CD14-positive monocyte (primary cell): ENCODE results near the gene DRC7. TPM values are rescaled to one million over a fixed set of nuclear protein-coding genes. Genes with fewer than 3 reads are reported as not detected.

Experiments
- DNase-seq, 3 donors: peaks; one replicate each; pipeline ENCODE4 v3.0.0-alpha.2; 2011 to 2022
- H2AFZ ChIP-seq: 2 replicates; pipeline ENCODE4 v1.6.0; 2012; ENCODE audit warnings: mild to moderate bottlenecking, low read depth, low read length, inconsistent platforms; ENCODE audit not compliant: insufficient read depth, poor library complexity, severe bottlenecking
- H3K27ac ChIP-seq, 2 donors: 1 replicate in 1 of 2; 2 replicates in 1 of 2; pipeline ENCODE4 v1.5.1; 2012 to 2013; ENCODE audit warnings: low read length in 2 of 2, control low read depth in 1 of 2, inconsistent platforms in 1 of 2, low read depth in 1 of 2, mild to moderate bottlenecking in 1 of 2
- H3K27me3 ChIP-seq, 2 donors: one replicate each; pipeline versions ENCODE4 v1.6.0 to v1.6.1; 2011 to 2013; ENCODE audit warnings: low read length in 2 of 2; ENCODE audit not compliant: control insufficient read depth in 2 of 2, insufficient read depth in 2 of 2
- H3K36me3 ChIP-seq, 2 donors: replicated peaks in 1 of 2; 1 replicate in 1 of 2; 2 replicates in 1 of 2; pipeline versions ENCODE4 v1.5.1 to v1.6.1; 2012 to 2013; ENCODE audit warnings: low read length in 2 of 2, control low read depth in 1 of 2, inconsistent platforms in 1 of 2, mild to moderate bottlenecking in 1 of 2; ENCODE audit not compliant: insufficient read depth in 2 of 2, control insufficient read depth in 1 of 2
- H3K4me1 ChIP-seq, 2 donors: 1 replicate in 1 of 2; 2 replicates in 1 of 2; pipeline versions ENCODE4 v1.5.1 to v1.6.1; 2012 to 2013; ENCODE audit warnings: low read length in 2 of 2, control low read depth in 1 of 2, inconsistent platforms in 1 of 2, mild to moderate bottlenecking in 1 of 2, moderate library complexity in 1 of 2; ENCODE audit not compliant: insufficient read depth in 2 of 2, control insufficient read depth in 1 of 2
- H3K4me2 ChIP-seq: replicated peaks from 2 replicates; pipeline ENCODE3; 2012; ENCODE audit warnings: low read length, moderate library complexity, mild to moderate bottlenecking; ENCODE audit not compliant: poor library complexity, severe bottlenecking; ENCODE audit errors: extremely low read depth
- H3K4me3 ChIP-seq, 3 experiments: fragments of 200-600 bp in 1 of 3; sonication (generic) in 1 of 3; replicated peaks in 1 of 3; 1 replicate in 2 of 3; 2 replicates in 1 of 3; pipeline ENCODE4 v1.5.1; 2011 to 2013; ENCODE audit warnings: low read length in 3 of 3, mild to moderate bottlenecking in 3 of 3, control low read depth in 2 of 3, low read depth in 2 of 3, inconsistent platforms in 1 of 3, moderate library complexity in 1 of 3
- H3K79me2 ChIP-seq: 2 replicates; pipeline ENCODE4 v1.6.0; 2012; ENCODE audit warnings: mild to moderate bottlenecking, control low read depth, inconsistent platforms, low read length, moderate library complexity; ENCODE audit not compliant: insufficient read depth
- H3K9ac ChIP-seq: 2 replicates; pipeline ENCODE4 v1.6.0; 2017; ENCODE audit warnings: low read length, mild to moderate bottlenecking; ENCODE audit not compliant: insufficient read depth, poor library complexity, severe bottlenecking
- H3K9me3 ChIP-seq, 2 donors: replicated peaks in 1 of 2; 1 replicate in 1 of 2; 2 replicates in 1 of 2; pipeline versions ENCODE4 v1.5.1 to v1.6.1; 2012 to 2013; ENCODE audit warnings: low read length in 2 of 2, control low read depth in 1 of 2; ENCODE audit not compliant: control insufficient read depth in 1 of 2, insufficient read depth in 1 of 2
- H4K20me1 ChIP-seq: 2 replicates; pipeline ENCODE4 v1.6.0; 2012; ENCODE audit warnings: mild to moderate bottlenecking, low read length, control low read depth, moderate library complexity; ENCODE audit not compliant: insufficient read depth
- H3K27ac Mint-ChIP-seq, 7 donors: one replicate each; pipeline ENCODE4 v1.8.0; 2020; ENCODE audit warnings: mild to moderate bottlenecking in 7 of 7, mixed read lengths in 7 of 7, moderate library complexity in 6 of 7, inconsistent platforms in 2 of 7
- H3K27me3 Mint-ChIP-seq, 3 donors: one replicate each; pipeline ENCODE4 v1.8.0; 2021 to 2022; ENCODE audit warnings: low read depth in 3 of 3, mild to moderate bottlenecking in 3 of 3, mixed read lengths in 3 of 3, moderate library complexity in 3 of 3, inconsistent platforms in 1 of 3
- H3K36me3 Mint-ChIP-seq, 2 donors: one replicate each; pipeline ENCODE4 v1.8.0; 2020; ENCODE audit warnings: mixed read lengths in 2 of 2, inconsistent platforms in 1 of 2, mild to moderate bottlenecking in 1 of 2
- H3K4me1 Mint-ChIP-seq: one replicate; pipeline ENCODE4 v1.8.0; 2020; ENCODE audit warnings: mild to moderate bottlenecking, mixed read lengths
- H3K4me3 Mint-ChIP-seq, 2 donors: one replicate each; pipeline ENCODE4 v1.8.0; 2020; ENCODE audit warnings: mild to moderate bottlenecking in 2 of 2, mixed read lengths in 2 of 2, moderate library complexity in 1 of 2
- H3K9me3 Mint-ChIP-seq, 7 donors: one replicate each; pipeline ENCODE4 v1.8.0; 2020 to 2022; ENCODE audit warnings: mixed read lengths in 7 of 7, mild to moderate bottlenecking in 6 of 7, moderate library complexity in 6 of 7, inconsistent platforms in 2 of 7
- CTCF ChIP-seq: fragments of 200-600 bp; IDR thresholded peaks from one replicate; pipeline ENCODE4 v1.8.0; 2022; ENCODE audit warnings: antibody characterized with exemption, mild to moderate bottlenecking
- WGBS: methylation state at CpG from one replicate; pipeline ENCODE4 v1.1.5; 2013; ENCODE audit warnings: missing lambda C conversion rate; ENCODE audit not compliant: insufficient coverage; 5-methylcytosine and 5-hydroxymethylcytosine counted together
- intact Hi-C, 2 donors: fragments of 100-400 bp; cut with micrococcal nuclease; formaldehyde crosslinking; loops; one replicate each; pipeline versions ENCODE4 v1.15.0 to v1.15.1; 2023
- polyA plus RNA-seq, 3 donors: library from polyadenylated mRNA; depleted of rRNA in 1 of 3; unstranded in 2 of 3; stranded (reverse) in 1 of 3; fragments of 300-500 nt in 2 of 3; fragments of >200 nt in 1 of 3; fragmentation: Illumina TruSeq in 2 of 3; gene quantifications; 1 replicate in 2 of 3; 2 replicates in 1 of 3; pipeline ENCODE4 v1.2.3, GENCODE V29; 2012 to 2021

Gene DRC7
- polyA plus RNA-seq, 3 donors, result 0.11 to 0.41 TPM; not detected in 1

DNA sequence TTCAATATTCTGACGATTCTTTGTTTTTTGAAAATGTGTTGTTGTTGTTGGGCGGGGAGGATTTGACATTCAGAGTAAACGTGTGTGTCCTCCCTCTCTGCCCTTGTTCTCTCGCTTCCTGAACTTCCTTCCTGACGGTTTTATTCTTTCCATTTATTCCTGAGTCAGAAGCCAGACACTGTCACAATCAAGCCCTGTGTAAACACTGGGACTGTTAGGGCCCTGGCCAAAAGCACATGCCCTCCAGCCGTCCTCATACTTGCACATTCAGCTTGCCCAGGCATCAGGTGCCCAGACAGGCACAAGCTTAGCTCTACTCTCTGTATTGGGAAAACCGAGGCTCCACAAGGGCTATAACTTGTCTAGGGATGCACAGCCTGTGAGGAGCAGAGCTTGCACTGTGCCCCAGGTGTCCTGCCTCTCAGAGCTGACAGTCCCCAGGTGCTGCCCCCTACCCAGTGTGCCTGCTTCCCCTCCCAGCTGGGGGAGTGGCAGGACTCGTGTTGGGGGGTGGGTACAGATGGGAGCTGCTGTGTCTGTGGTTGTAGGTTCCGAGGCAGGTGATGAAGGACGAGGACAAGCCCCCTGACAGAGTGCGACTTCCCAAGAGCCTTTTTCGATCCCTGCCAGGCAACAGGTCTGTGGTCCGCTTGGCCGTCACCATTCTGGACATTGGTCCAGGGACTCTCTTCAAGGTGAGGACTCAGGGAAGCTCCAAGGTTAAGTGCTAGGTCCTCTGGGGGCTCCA is 16.8 kb upstream of the DRC7 start:
- no peak overlapping the region for H3K27ac ChIP-seq
- Mint-ChIP-seq H3K4me1 (peaks cover 42% of the 10 kb centered on the region), H3K36me3 (no peaks in the 10 kb centered on the region), H3K9me3 (no peaks in the 10 kb centered on the region), H3K27me3 (peaks cover 2 to 4% (median 4%) of the 10 kb centered on the region in 3 donors), H3K4me3 (no peak overlapping the region), H3K27ac (peak overlapping the region in 1 of 7 donors; percentile 48)
- no peak overlapping the region for H3K9ac ChIP-seq
- DNase-seq, result no peak
- intact Hi-C loops, result no loop called here
- H3K9me3 ChIP-seq, result no peaks in the 10 kb centered on the region
- no peaks in the 10 kb centered on the region for H4K20me1 ChIP-seq
- no peak for TF ChIP-seq CTCF
- no peak overlapping the region for H2AFZ ChIP-seq
- no peaks in the 10 kb centered on the region for H3K79me2 ChIP-seq
- H3K4me1 ChIP-seq, result peaks cover 31 to 50% of the 10 kb centered on the region in 2 donors
- no peak overlapping the region for H3K4me3 ChIP-seq
- H3K27me3 ChIP-seq, result no peaks in the 10 kb centered on the region
- no peaks in the 10 kb centered on the region for H3K36me3 ChIP-seq
- WGBS, result 59% methylated on average over 12 of the region's 14 CpGs
- no peak overlapping the region for H3K4me2 ChIP-seq

GRCh38 chr16:57679016-57679415 is 15.6 kb upstream of the DRC7 start:
- peaks cover 0 to 3% (median 2%) of the 10 kb centered on the region in 3 donors for H3K27me3 Mint-ChIP-seq

More at GRCh38 chr16:57679016-57679415, 15.6 kb upstream of the DRC7 start:
- Histone ChIP-seq H3K9me3 (no peaks in the 10 kb centered on the region), H3K4me1 (peaks cover 33 to 54% of the 10 kb centered on the region in 2 donors), H3K4me2 (no peak overlapping the region), H3K27ac (no peak overlapping the region), H2AFZ (no peak overlapping the region), H3K9ac (no peak overlapping the region), H3K27me3 (no peaks in the 10 kb centered on the region), H3K4me3 (no peak overlapping the region), H3K36me3 (no peaks in the 10 kb centered on the region), H4K20me1 (no peaks in the 10 kb centered on the region), H3K79me2 (no peaks in the 10 kb centered on the region)
- no peaks in the 10 kb centered on the region for H3K9me3 Mint-ChIP-seq
- H3K27ac Mint-ChIP-seq, result peak overlapping the region in 1 of 7 donors; percentile 35
- no peak for DNase-seq
- H3K4me3 Mint-ChIP-seq, result no peak overlapping the region
- peaks cover 44% of the 10 kb centered on the region for H3K4me1 Mint-ChIP-seq
- no peaks in the 10 kb centered on the region for H3K36me3 Mint-ChIP-seq
- intact Hi-C loops, result no loop called here
- no peak for TF ChIP-seq CTCF
- 93% methylated on average over 9 of the region's 12 CpGs for WGBS
